Thyroid gland (tissue), 4 donors: ENCODE measurements around the gene EEFSEC. TPM values are rescaled to one million over a fixed set of nuclear protein-coding genes. Genes with fewer than 3 reads are reported as not detected.

Source experiments
- DNase-seq, 2 donors: peaks; one replicate each; pipeline ENCODE4 v3.0.0-alpha.2; 2019
- H3K27ac ChIP-seq, 3 donors: fragments of 200-600 bp; sonication (generic); 1 replicate in 2 of 3; 2 replicates in 1 of 3; pipeline ENCODE4 v1.5.1; 2016 to 2019; ENCODE audit warnings: mild to moderate bottlenecking in 1 of 3, moderate library complexity in 1 of 3
- H3K27me3 ChIP-seq: fragments of 200-600 bp; sonication (generic); one replicate; pipeline ENCODE4 v1.5.1; 2019
- H3K36me3 ChIP-seq, 2 donors: fragments of 200-600 bp; sonication (generic); one replicate each; pipeline ENCODE4 v1.5.1; 2016 to 2019
- H3K4me1 ChIP-seq, 2 donors: fragments of 200-600 bp; sonication (generic); one replicate each; pipeline ENCODE4 v1.5.1; 2017 to 2019
- H3K4me3 ChIP-seq, 3 donors: fragments of 200-600 bp; sonication (generic); replicated peaks in 1 of 3; 1 replicate in 2 of 3; 2 replicates in 1 of 3; pipeline ENCODE4 v1.5.1; 2016; ENCODE audit warnings: mild to moderate bottlenecking in 1 of 3
- H3K9me3 ChIP-seq: fragments of 200-600 bp; sonication (generic); one replicate; pipeline ENCODE4 v1.5.1; 2017
- CTCF ChIP-seq, 6 experiments: fragments of 200-600 bp in 3 of 6; fragments of 450-650 bp in 3 of 6; sonication (generic) in 3 of 6; IDR thresholded peaks; one replicate each; pipeline ENCODE4 v1.5.1; 2016 to 2019; ENCODE audit warnings: antibody characterized with exemption in 6 of 6, mild to moderate bottlenecking in 2 of 6, inconsistent platforms in 1 of 6, moderate library complexity in 1 of 6
- POLR2A ChIP-seq, 2 donors: fragments of 450-650 bp; IDR thresholded peaks; one replicate each; pipeline ENCODE4 v1.6.1; 2017; ENCODE audit warnings: antibody characterized with exemption in 2 of 2, mild to moderate bottlenecking in 2 of 2, moderate library complexity in 1 of 2
- WGBS, 2 donors: methylation state at CpG; one replicate each; pipeline ENCODE4 v1.1.5; 2017; 5-methylcytosine and 5-hydroxymethylcytosine counted together
- intact Hi-C: fragments of 100-400 bp; cut with DNase I; formaldehyde crosslinking; loops from one replicate; pipeline ENCODE4 v1.15.1; 2023
- total RNA-seq, 4 donors: library from RNA; depleted of rRNA; stranded (reverse); fragments of >200 nt; gene quantifications; one replicate each; pipeline ENCODE4 v1.2.3, GENCODE V29; 2016

Gene EEFSEC
- total RNA-seq, 4 donors from 2014 or later, result 13.3 to 26.6 (median 21.7) TPM

- TF ChIP-seq POLR2A (IDR thresholded peaks at IDR 0.05) (no peak), CTCF (IDR thresholded peaks at IDR 0.05) (no peak)
- no peaks in the 10 kb centered on the region for H3K36me3 ChIP-seq
- H3K9me3 ChIP-seq, result no peaks in the 10 kb centered on the region
- no peak overlapping the region for H3K27ac ChIP-seq
- H3K4me3 ChIP-seq, result no peak overlapping the region
- intact Hi-C loops, result loop anchor here (10.0 kb wide), 1 partner anchor 154 kb away; no protein-coding TSS in a partner anchor
- H3K27me3 ChIP-seq, result no peaks in the 10 kb centered on the region
- 90 to 94% methylated on average over 8 to 12 of the region's 12 CpGs for WGBS, 2 donors
- no peak for DNase-seq
- H3K4me1 ChIP-seq, result no peaks in the 10 kb centered on the region
Observed at GRCh38 chr3:128328546-128329458, 175.5 kb downstream of the EEFSEC start.

GRCh38 chr3:128329491-128330213, 176.4 kb downstream of the EEFSEC start:
- H3K27me3 ChIP-seq, result no peaks in the 10 kb centered on the region
- H3K9me3 ChIP-seq, result no peaks in the 10 kb centered on the region
- TF ChIP-seq POLR2A (IDR thresholded peaks at IDR 0.05), result no peak
- no peak for TF ChIP-seq CTCF (IDR thresholded peaks at IDR 0.05)
- H3K4me3 ChIP-seq, result no peak overlapping the region
- no peaks in the 10 kb centered on the region for H3K4me1 ChIP-seq
- H3K27ac ChIP-seq, result no peak overlapping the region
- 89 to 94% methylated on average over 6 of the region's 6 CpGs for whole genome bisulfite sequencing, 2 donors
- H3K36me3 ChIP-seq, result no peaks in the 10 kb centered on the region
- DNase-seq, result no peak
- intact Hi-C loops, result loop anchor here (10.0 kb wide), 1 partner anchor 155 kb away; no protein-coding TSS in a partner anchor

GRCh38 chr3:128330214-128330842, 177.0 kb downstream of the EEFSEC start:
- DNase-seq, result no peak

GRCh38 chr3:128334086-128334645, 180.9 kb downstream of the EEFSEC start:
- Histone ChIP-seq H3K27me3 (no peaks in the 10 kb centered on the region), H3K27ac (no peak overlapping the region), H3K36me3 (no peaks in the 10 kb centered on the region), H3K4me3 (no peak overlapping the region), H3K9me3 (no peaks in the 10 kb centered on the region), H3K4me1 (no peaks in the 10 kb centered on the region)
- TF ChIP-seq CTCF (IDR thresholded peaks at IDR 0.05) (no peak), POLR2A (IDR thresholded peaks at IDR 0.05) (no peak)
- DNase-seq, result no peak
- intact Hi-C loops, result no loop called here
- WGBS, 2 donors, result 89 to 96% methylated on average over 6 to 8 of the region's 8 CpGs

More at GRCh38 chr3:128330214-128330842, 177.0 kb downstream of the EEFSEC start:
- intact Hi-C loops, result no loop called here
- Histone ChIP-seq H3K27me3 (no peaks in the 10 kb centered on the region), H3K4me1 (no peaks in the 10 kb centered on the region), H3K36me3 (no peaks in the 10 kb centered on the region), H3K9me3 (no peaks in the 10 kb centered on the region), H3K27ac (no peak overlapping the region), H3K4me3 (no peak overlapping the region)
- TF ChIP-seq CTCF (IDR thresholded peaks at IDR 0.05) (no peak), POLR2A (IDR thresholded peaks at IDR 0.05) (no peak)
- WGBS, 2 donors, result 86 to 92% methylated on average over 12 to 13 of the region's 13 CpGs
